Stimulated activated CD8-positive, alpha-beta memory T cell treated with anti-CD3 and anti-CD28 coated beads, Interleukin-4, amount 100 ng/mL, for 4 hours (primary cell): Measurements from ENCODE around the gene MT1F.

Experiments
- DNase-seq, 2 donors: peaks; one replicate each; pipeline ENCODE4 v3.0.0-alpha.2; 2020; ENCODE audit warnings: low read depth in 2 of 2, low spot score in 1 of 2

MT1F gene

DNA sequence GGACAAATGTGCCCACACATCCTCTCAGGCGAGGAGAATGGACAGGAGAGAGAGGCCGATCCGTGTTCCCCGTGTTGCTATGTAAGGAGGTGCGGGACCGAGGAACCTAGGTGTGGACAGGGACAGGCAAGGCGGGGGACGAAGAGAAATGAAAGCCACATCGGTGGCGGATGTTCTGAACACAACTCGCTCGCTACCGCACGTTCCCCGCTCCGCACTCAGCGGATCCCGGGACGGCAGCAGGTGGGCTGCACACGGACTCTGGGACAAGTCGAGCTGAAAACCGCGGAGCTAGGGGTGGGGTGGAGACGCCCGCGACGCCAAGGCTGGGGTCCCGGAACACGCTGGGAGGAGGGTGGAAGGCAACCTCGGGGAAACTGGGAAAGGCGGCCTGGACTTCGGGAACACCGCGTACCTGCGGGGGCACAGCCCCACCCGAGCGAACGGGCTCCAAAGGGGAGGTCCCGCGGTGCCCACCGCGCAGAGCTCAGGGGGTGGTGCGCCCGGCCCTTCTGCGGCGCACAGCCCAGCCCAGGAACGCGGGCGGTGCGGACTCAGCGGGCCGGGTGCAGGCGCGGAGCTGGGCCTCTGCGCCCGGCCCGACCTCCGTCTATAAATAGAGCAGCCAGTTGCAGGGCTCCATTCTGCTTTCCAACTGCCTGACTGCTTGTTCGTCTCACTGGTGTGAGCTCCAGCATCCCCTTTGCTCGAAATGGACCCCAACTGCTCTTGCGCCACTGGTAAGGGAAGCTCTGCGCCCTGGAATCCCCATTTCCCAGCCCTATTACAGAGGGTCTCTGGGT, 32.4 kb upstream of the MT1F start, which contains the start of gene MT1E:
Gene MT1E, plus strand, starts transcription at position 642 of the 803 bp plus-strand sequence. Its CDS starts 71 bp downstream, at position 713.
- no peak for DNase-seq

DNA sequence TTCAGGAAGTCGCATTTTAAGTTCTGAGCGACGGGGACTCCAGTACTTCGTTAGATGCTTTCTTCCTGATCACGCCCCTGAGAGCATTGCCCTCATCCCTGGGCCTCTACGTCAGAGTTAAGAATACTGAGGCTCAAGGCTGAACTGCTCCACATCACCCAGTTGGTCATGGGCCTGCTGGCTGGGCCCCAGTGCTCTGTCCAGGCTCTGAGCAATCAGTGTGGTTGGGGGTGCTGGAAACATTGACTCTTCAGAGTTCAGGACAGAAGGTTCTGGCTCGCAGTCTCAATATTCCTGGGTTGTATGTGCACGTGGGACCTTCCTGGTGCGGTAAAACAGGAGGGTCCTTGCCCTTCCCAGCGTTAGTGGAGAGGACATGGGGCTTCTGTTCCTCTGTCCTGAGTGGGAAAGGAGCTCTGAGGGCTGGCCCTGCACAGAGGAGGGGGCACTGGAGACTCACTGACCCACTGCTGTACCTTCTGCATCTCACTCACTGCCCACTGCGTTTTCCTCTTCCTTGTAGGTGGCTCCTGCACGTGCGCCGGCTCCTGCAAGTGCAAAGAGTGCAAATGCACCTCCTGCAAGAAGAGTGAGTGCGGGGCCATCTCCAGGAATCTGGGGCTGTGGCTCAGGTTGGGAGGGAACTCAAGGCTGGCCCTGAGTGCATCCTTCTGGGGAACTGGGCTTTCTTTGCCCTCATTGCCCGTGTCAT, 31.7 kb upstream of the MT1F start:
- DNase-seq, result no peak

DNA sequence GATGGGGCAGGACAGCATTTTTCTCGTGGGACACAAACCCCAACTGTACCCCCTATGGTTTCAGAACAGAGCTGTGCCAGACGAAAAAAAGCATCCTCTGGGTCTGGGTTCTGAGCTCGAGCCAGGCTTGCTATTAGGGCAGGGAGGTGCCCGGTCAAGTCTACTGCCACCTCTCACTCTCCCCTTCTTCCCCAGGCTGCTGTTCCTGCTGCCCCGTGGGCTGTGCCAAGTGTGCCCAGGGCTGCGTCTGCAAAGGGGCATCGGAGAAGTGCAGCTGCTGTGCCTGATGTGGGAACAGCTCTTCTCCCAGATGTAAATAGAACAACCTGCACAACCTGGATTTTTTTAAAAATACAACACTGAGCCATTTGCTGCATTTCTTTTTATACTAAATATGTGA, 31.1 kb upstream of the MT1F start:
- no peak for DNase-seq

DNA sequence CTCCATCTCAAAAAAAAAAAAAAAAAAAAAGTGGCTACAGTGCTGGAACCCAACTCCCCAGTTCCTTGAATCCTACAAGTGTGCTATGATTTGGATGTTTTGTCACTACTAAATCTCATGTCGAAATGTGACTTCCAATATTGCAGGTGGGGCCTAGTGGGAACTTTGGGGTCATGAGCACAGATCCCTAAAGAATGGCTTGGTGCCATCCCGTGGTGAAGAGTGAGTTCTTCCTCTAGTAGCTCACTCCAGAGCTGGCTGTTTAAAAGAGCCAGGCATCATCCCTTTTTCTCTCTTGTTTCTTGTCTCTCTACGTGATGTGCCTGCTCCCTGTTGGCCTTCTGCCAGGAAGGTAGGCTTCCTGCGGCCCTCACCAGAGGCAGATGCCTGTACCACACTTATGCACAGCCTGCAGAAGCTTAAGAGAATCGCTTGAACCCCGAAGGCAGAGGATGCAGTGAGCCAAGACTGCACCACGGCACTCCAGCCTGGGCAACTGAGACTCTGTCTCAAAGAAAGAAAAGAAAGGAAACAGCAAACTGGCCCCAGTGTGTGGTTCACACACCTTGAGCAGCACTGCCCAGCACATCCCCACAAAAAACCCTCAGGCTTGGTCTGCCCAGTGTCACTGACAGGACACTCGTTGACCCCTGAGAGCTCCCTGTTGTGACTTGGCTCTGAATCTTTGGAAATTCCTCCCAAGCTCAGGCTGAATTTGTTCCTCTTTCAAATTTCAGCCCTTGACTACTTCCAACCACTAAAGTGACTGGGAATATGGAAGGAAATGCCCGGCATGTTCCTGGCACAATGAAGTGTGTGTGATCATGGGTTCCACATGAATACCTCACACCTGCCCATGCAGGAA, 29.0 kb upstream of the MT1F start:
- DNase-seq, result no peak

DNA sequence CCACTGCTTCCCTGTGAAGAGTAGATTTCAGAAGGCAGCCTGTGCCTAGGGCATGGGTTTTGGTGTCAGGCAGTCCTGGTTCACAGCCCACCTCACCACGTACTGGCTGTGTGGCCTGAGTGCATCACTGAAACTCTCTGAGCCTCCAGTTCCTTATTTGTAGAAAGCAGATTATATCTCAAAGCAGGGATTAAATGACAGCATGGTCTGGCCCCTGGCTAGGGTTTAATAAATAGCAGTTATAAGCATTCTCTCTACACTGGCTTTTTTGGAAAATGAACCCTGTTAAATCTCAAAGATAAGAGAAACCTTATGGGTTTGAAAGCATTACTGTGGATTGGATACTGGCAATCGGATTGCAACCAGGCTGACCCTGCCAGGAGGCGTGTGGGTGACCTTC, 28.2 kb upstream of the MT1F start:
- DNase-seq, result no peak

DNA sequence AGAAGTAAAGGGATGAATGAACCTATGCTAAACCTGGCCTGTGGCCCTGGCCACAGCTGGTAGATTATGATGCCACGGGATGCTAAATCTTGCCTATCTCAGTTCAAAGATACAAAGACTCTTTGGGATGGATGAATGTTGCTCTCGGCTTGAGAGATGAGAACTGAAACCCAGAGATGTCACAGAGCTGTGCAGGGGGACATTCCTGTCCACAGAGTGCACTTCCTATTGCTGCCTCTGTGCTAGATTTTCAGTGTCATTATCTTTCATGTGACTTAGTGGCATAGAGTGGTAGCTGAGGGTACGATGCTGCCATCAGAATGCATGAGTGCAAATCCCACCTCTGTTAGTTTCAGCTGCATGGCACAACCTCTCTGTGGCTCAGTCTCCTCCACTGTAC, 27.6 kb upstream of the MT1F start:
- DNase-seq, result no peak

DNA sequence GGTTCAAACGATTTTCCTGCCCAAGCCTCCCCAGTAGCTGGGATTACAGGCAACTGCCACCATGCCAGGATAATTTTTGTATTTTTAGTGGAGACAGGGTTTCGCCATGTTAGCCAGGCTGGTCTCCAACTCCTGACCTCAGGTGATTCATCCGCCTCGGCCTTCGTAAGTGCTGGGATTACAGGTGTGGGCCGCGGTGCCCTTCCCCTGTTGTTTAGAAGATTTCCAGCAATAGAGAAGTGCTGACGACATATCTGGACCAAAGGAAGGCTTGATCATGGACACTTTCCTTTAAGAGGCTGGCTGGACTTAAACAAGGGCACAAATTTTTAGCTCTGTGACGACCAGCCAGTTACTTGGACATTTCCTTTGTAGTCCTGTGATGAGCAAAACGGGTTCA, 26.6 kb upstream of the MT1F start:
- DNase-seq, result no peak

DNA sequence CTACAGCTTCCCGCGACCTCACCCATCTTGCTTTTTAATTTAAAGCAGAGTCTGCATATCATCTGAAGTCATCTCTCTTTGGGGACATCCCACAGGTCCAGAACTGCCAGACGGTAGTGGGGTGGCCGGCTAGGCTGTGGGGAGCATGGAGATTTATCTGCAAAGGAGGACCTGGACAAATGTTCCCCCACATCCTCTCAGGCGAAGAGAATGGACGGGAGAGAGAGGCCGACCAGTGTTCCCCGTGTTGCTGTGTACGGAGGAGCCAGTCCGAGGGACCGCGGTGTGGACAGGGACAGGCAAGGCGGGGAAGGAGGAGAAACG, 26.0 kb upstream of the MT1F start:
- no peak for DNase-seq

DNA sequence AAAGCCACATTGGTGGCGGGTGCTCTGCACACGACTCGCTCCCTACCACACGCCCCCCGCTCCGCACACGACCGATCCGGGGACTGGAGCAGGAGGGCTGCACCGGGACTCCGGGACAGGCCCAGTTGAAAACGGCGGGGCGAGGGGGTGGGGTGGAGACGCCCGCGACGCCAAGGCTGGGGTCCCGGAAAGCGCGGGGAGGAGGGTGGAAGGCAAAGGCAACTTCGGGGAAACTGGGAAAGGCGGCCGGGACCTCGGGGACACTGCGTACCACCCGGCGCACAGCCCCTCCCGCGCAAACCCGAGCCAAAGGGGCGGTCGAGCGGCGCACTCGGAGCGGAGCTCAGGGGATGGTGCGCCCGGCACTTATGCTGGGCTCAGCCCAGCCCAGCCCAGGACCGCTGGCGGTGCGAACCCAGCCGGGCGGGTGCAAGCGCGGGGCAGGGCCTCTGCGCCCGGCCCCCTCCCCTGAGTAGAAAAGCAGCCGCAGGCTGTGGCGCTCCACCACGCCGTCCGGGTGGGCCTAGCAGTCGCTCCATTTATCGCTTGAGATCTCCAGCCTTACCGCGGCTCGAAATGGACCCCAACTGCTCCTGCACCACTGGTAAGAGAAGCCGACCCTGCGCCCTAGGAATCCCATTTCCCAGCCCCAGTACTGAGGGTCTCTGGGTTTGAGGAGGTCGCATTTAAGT, 25.5 kb upstream of the MT1F start, which contains the start of gene MT1M:
Gene MT1M, plus strand, starts transcription at position 504 of the 692 bp plus-strand sequence. Its CDS starts 73 bp downstream, at position 577.
- no peak for DNase-seq

DNA sequence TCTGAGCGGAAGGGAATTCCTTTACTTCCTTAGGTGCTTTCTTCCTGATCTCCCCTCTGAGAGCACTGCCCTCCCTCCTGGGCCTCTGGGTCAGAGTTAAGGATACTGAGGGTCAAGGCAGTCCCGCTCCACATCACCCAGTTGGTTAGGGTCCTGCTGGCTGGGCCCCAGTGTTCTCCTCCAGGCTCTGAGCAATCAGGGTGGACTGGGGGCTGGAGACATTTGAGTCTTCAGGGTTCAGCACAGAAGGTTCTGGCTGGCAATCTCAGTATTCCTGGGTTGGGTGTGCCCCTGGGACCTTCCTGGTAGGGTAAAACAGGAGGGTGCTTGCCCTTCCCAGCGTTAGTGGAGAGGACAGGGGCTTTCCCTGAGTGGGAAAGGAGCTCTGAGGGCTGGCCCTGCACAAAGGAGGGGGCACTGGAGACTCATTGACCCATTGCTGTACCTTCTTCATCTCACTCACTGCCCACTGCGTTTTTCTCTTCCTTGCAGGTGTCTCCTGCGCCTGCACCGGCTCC, 24.9 kb upstream of the MT1F start:
- no peak for DNase-seq

DNA sequence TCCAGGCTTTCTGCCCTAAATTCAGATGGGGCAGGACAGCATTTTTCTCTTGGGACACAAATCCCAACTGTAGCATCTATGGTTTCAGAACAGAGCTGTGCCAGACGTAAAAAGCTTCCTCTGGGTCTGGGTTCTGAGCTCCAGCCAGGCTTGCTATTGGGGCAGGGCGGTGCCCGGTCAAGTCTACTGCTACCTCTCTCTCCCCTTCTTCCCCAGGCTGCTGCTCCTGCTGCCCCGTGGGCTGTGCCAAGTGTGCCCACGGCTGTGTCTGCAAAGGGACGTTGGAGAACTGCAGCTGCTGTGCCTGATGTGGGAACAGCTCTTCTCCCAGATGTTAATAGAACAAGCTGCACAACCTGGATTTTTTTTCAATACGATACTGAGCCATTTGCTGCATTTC, 24.2 kb upstream of the MT1F start:
- no peak for DNase-seq

DNA sequence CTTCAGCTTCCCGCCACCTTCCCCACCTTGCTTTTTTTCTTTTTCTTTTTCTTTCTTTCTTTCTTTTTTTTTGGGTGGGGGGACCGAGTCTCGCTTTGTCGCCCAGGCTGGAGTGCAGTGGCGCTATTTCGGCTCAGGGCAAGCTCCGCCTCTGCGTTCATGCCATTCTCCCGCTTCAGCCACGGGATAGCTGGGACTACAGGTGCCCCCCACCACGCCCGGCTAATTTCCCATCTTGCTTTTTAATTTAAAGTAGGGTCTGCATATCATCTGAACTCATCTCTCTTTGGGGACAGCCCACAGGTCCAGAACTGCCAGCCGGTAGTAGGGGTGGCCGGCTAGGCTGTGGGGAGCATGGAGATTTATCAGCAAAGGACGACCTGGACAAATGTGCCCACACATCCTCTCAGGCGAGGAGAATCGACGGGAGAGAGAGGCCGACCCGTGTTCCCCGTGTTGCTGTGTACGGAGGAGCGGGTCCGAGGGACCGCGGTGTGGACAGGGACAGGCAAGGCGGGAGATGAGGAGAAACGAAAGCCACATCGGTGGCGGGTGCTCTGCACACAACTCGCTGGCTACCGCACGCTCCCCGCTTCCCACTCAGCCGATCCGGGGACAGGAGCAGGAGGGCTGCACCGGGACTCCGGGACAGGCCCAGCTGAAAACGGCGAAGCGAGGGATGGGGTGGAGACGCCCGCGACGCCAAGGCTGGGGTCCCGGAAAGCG, 22.9 kb upstream of the MT1F start:
- no peak for DNase-seq

DNA sequence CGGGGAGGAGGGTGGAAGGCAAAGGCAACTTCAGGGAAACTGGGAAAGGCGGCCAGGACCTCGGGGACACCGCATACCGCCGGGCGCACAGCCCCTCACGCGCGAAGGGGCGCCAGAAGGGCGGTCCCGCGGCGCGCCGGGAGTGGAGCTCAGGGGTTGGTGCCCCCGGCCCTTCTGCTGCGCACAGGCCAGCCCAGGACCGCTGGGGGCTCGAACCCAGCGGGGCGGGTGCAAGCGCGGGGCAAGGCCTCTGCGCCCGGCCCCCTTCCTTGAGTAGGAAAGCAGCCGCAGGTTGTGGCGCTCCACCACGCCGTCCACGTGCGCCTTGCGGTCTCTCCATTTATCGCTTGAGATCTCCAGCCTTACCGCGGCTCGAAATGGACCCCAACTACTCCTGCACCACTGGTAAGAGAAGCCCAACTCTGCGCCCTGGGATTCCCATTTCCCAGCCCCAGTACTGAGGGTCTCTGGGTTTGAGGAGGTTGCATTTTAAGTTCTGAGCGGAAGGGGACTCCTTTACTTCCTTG, 22.3 kb upstream of the MT1F start:
- DNase-seq, result no peak

DNA sequence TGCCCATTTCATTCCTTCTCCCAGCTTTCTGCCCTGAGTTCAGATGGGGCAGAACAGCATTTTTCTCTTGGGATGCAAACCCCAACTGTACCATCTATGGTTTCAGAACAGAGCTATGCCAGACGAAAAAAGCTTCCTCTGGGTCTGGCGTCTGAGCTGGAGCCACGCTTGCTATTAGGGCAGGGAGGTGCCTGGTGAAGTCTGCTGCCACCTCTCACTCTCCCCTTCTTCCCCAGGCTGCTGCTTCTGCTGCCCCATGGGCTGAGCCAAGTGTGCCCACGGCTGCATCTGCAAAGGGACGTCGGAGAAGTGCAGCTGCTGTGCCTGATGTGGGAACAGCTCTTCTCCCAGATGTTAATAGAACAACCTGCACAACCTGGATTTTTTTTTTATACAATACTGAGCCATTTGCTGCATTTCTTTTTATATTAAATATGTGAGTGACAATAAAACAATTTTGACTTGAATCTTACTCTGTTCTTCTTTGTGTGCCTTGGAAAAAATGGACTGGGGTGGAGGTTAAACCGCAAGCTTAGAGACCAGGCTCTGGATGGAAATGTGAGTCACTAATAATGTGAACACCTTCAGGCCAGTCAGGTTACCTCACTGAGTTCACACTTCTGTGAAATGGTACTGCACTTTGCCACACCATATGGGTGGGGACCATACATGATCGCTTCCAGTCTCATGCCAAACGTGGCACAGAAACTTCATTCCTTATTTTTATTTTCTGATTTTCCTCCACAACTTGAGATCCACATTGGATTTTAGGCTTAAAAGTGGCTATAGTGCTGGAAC, 20.9 kb upstream of the MT1F start:
- DNase-seq, result no peak

DNA sequence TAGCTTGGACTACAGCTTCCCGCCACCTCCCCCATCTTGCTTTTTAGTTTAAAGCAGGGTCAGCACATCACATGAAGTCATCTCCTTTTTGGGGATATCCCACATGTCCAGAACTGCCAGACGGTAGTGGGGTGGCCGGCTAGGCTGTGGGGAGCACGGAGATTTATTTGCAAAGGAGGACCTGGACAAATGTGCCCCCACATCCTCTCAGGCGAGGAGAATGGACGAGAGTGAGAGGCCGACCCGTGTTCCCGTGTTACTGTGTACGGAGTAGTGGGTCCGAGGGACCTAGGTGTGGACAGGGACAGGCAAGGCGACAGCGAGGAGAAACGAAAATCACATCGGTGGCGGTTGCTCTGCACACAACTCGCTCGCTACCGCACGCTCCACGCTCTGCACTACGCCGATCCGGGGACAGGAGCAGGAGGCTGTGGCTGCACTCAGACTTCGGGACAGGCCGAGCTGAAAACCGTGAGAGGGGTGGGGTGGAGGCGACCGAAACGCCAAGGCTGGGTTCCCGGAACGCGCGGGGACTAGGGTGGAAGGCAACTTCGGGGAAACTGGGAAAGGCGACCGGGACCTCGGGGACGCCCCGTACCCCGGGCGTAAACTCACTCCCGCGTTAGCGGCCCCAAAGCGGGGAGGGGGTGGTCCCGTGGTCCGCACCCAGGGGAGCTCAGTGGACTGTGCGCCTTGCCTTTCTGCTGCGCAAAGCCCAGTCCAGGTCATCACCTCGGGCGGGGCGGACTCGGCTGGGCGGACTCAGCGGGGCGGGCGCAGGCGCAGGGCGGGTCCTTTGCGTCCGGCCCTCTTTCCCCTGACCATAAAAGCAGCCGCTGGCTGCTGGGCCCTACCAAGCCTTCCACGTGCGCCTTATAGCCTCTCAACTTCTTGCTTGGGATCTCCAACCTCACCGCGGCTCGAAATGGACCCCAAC, 19.7 kb upstream of the MT1F start, which contains the start of gene MT1A:
Gene MT1A, plus strand, starts transcription at position 853 of the 937 bp plus-strand sequence. Its CDS starts 73 bp downstream, at position 926.
- DNase-seq, result no peak

DNA sequence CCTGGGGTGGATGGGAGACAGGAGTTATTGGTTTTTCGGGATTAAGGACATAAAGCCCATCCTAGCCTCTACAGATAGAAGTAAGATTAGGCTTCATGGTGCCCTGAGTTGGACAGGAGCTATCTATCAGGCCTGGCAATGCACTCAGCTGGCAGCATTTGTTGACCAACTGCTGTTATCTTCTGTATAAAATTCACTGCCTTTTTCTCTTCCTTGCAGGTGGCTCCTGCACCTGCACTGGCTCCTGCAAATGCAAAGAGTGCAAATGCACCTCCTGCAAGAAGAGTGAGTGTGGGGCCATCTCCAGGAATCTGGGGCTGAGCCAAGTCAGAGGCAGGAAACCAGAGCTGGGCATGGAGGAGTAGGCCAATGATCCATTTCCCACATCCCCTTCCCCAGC, 18.7 kb upstream of the MT1F start:
- no peak for DNase-seq

DNA sequence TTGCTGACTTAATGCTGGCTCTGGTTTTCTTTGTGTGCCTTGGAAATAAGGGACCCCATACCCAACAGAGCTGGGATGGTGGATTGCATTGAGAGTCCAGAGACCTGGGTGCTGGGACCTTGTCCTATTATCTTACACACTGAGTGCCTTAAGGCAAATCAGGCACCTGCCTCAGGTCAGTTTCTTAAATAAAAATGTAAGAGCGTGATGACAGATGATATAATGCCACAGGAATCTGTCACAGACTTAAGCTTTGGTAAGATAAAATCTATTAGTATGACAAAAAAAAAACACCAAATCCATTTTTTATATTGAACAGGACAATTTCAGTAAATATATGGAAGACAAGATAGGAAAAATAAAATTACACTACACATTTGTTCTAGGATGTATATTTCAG, 17.7 kb upstream of the MT1F start:
- no peak for DNase-seq

DNA sequence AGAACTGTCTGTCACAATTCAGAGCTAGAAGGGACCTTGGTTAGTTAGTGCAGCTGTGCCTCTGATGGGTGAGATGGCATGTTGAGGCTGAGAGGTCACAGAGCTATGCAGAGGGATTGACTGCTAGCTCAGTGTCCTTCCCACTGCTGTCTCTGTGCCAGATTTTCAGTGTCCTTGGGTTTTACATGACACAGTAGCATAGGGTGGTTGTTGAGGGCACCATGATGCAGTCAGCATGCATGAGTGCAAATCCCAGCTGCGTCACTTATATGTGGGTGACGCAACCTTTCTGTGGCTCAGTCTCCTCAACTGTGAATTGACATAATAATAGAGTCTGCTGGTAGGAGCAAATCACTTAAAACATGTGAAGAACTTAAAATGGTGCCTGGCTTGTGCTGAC, 16.6 kb upstream of the MT1F start:
- DNase-seq, result no peak
